ENCODE results near the gene TCTN1.
"Not testable (repeated sequence)": the region's sequence is repeated elsewhere in the genome, so short reads cannot be mapped to it uniquely, and the experiment has no call there.

The TCTN1 gene

DNA sequence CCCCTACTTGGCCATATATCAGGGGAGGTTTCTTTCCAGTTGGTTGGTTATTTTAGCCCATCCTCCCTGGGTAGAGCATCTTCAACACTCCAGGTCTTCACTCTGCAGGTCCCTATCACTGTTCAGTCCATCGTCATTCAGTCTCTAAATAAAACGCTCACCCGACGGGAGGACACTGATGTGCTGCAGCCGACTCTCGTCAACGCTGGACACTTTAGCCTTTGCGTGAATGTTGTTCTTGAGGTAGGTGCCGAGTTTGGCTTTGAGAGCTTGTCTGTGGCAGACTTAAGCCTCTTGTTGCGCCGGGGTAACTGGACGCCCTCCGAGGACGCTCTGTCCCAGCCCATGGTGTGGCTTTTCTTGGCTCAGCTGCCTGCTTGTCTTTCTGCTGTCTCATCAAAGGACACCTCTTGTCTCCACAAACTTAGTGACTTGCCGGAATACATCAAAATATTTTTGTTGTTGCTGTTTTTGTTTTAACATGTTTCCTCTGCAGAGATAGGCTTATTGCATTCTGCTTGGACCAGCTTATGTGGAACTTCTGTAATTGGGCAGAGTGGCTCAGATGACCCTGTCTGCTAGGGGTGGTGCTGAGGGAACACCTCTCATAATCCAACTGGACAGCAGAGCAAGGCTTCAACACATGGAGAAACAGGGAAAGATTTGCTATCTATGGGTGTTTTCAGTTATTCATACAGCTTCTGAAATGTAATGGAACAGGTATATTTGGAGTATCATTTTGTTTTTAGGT is 26.5 kb downstream of the TCTN1 start:
- DNase-seq, result no peak

DNA sequence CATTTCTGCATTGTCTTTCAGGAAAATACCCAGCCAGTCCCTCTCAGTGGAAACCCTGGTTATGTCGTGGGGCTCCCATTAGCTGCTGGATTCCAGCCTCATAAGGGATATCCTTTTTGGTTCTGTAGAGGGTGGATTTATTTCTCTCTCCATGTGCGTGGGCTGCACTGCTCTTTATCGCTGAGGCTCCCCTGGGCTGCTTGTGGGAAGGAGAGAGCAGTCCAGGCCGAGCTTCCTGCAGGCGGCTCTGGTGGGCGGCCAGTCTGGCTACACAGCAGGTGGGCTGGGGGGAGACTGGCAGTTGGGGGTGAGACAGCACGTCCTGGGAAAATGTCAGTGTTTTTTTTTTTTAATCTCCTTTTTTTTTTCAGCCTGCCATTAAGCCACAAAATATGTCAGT is 27.6 kb downstream of the TCTN1 start:
- no peak for DNase-seq

DNA sequence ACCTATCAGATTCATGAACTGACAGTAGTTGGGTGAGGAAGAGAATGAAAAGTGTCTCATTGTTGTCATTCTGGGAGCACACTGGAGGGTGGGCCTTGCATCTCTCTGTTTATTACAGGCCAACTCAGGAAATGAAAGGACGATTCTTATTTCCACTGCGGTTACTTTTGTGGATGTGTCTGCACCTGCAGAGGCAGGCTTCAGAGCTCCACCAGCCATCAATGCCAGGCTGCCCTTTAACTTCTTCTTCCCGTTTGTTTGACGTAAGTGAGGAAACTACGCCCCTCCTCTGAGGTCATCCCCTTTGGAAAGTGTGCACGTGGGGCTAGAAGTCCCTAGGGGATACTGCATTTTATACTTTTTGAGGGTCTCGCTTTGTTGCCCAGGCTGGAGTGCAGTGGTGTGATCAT is 33.7 kb downstream of the TCTN1 start:
- DNase-seq, result no peak

DNA sequence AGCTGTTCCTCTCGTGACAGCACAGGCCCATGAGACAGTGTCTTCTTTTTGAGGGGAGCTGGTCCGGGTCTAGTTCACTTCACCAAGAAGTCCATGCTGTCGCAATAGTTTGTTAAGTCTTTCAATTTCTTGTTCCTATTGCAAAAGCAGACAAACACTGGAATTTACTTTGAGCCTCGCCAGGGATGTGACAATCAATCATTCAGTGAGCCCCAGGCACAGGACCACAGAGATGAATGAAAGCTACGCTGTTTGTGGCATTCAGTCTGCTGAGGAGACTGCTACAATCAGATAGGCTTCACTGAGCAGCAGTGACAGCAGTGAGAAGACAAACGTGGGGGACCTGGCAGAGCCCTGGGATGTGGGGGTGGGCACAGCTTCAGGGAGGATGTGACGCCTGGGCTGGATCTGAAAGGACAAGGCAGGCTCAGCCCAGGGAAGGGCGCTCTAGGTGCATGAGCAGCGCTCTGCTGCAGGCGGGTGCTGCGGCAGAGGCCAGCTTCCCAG is 35.5 kb downstream of the TCTN1 start:
- no peak for DNase-seq

DNA sequence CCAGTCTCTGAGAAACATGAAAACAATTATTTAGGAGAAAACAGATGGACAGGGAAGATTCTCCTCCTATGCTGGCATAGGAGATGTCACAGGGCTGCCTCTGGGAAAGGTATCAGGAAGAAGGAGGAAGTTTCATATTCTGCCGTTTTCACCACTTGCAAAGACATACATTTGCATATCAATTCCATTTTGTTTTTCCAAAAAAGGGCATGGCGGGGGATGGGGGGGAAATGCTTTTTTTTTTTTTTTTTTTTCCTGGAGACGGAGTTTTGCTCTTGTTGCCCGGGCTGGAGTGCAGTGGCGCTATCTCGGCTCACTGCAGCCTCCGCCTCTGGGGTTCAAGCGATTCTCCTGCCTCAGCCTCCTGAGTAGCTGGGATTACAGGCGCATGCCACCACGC is 40.3 kb downstream of the TCTN1 start:
- DNase-seq, result not testable (repeated sequence)

DNA sequence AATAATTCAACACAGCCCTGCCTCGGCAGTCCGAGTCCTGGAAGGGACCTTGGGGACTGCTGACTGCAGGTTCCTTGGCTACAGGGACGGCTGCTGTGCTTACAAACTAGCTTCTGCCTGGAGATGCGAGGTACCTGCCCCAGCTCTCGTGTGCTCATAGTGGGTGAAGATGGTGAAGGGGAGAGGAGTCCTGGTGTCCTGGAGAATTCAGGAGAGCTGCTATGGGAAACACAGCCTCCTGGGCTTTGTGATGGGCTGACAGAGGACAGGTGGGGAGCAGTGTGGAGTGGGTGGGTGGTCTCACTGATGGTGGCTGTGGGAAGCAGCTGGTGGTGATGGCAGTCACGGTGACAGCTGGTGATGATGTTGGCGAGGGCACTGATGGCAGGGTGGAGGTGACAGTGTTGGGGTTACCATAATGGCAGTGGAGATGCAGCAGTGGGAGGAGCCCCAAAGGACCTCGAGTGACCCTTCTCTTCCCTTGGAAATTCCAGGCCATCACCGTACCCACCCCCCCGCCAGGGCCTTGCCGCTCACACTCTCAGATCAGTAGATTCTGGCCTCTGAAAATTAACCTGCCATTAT is 42.2 kb downstream of the TCTN1 start:
- no peak for DNase-seq

DNA sequence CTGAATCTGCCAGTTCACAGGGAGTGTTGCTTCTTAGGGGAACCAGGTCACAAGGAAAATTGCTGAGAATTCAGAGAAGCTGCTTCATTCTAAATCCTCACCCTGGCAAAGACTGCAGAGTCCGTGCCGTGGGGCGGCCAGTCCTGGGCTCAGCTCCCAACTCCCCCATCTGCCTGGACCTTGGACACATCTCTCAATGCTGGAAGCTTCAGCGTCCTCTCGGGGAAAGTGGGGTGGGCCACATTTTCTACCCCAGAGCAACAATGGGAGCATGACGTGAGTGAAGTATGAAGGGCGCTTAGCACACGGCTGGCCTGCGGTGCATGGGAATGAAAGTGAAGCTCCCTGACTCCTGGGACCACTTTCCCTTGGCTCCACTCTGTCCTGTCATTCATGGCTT is 43.8 kb downstream of the TCTN1 start:
- no peak for DNase-seq

DNA sequence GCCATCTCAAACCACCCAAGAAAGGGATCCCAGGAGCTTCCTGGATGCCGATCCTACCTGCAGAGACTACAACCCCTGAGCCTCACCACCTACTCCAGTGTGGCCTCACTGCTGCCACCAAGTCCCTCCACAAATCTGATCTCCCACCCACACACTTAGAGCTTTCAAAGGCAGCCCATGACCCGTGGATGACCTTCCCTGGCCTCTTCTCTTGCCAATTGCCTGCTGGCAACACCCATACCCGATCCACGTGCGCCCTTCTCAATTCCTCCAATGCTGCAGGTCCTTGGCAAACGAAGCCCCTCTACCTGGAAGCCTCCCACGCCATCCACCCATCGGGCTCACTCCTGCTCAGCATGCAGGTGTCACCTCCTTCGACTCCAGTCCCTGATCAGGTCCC is 44.3 kb downstream of the TCTN1 start:
- DNase-seq, result no peak

DNA sequence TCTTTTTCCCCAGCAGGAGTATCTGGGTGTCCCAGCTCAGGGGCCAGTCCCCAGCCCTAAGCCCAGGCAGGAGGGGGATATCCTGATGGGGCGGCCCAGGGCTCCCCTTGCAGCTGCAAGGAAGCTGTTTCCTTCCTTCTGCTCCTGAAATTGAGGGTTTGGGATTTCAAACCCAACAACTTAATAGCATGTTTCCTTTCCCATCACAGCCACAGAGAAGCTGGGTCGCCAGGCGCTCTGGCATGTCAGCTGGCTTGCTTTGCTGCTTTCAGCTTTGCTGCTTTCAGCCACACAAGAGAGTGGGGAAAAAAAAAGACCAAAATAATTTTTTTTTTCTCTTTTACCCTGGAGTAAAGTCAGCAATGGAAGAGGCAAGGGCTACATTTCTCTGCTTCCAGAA is 44.9 kb downstream of the TCTN1 start:
- DNase-seq, result no peak

DNA sequence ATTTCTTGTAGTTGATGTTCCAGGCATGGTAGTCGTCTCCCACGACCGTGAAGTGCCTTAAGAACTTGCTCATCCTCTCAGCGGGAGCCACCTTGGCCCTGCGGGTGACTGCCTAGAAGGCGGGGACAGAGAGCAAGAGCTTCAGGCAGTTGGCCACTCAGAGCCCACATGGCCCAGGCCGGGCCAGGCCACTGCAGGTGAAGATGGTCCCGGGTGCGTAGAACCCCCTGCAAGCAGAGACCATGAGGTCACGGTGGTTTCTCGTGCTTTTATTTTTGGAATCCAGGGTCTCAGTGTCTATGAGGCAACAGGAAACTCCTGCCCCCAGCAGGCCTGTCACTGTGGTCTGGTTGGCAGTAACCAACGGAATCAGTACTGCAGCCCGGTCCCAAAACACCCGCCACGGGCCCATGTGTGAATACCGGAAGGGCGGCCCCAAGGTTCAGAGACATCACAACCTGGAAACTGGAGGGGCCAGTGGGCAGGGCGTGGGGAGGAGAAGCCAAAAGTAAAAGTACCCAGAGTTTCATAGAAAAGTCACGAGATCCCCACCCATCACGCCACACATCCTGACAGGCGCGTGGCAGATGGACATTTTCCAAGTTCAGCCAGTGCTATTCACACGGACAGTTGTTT is 47.5 kb downstream of the TCTN1 start:
- peak; percentile 40 for DNase-seq

DNA sequence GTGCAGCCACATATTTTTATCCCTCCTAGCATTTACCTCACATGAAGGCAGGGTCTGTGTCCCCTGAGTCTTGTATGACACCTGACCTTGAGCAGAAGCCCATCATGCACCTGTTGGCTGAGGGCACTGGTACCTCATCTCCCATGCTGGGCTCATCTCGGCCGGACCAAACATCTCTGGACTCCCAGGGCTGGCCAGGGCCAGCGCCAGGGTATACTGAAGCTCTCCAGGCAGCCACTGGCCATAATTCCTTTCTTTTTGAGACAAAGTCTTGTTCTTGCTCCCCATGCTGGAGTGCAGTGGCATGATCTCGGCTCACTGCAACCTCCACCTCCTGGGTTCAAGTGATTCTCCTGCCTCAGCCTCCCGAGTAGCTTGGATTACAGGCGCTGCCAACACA is 53.0 kb downstream of the TCTN1 start:
- DNase-seq, result no peak

DNA sequence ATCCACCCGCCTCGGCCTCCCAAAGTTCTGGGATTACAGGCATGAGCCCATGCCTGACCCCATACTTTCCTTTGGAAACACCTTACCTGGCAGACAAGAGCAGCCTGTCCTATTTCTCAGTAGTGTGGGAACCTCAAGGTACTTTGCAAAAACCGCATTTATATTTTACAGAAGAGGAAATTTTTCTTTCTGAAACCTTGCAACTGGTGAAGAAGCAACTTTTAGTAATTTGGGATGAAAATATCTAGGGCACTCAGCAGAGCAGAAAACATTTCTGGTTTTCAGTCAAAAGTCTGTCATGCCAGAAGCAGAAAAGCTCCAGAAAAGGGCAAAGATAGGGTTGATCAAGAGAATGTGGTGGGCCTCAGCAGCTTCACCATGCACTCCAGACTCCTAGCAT is 53.7 kb downstream of the TCTN1 start:
- no peak for DNase-seq

DNA sequence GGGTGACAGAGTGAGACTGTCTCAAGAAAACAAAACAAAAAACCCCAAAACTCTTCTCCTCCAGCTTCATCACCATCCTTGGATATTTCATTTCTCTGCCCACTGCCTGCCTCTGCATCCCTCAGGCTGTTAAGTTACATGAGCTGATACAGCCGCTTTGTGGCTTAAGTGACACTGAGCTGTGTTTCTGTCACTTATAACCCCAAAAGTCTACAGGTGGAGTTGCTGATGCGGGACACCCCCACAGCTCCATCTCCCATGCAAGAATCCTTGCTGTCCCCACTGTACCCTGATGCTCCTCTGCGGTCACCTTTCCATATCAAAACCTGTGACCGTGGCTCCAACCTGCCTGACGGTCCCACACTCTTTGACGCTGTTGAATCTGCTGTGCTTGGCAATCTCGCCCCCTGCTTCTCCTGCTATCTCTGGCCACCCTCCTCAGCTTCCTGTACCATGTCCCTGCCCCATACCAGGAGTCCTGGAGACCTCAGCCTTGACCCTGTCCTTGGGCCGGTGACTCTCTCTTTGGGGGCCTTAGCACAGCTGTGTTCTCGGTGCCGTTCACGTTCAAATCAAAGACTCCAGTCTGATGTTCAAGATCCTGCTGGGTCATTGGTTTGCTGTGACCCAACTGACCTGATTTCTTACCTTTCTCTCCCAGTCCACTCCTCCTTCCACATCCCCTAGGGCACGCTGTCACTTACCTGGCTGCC is 54.7 kb downstream of the TCTN1 start:
- DNase-seq, result no peak

DNA sequence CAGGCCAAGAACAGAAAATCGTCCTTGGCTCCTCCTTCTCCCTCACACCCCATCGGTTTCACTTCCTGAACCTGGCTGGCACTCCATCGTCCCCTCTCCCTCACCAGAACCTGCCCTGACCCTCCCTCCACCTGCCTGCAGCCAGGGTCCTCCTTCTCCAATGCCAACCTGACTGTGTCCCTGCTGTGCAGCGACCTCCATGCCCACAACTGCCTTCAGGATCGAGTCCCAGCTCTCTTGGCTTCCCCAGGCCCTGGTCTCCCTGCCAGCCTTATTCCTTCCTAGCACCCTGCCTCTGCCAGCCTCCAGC is 55.2 kb downstream of the TCTN1 start:
- no peak for DNase-seq

DNA sequence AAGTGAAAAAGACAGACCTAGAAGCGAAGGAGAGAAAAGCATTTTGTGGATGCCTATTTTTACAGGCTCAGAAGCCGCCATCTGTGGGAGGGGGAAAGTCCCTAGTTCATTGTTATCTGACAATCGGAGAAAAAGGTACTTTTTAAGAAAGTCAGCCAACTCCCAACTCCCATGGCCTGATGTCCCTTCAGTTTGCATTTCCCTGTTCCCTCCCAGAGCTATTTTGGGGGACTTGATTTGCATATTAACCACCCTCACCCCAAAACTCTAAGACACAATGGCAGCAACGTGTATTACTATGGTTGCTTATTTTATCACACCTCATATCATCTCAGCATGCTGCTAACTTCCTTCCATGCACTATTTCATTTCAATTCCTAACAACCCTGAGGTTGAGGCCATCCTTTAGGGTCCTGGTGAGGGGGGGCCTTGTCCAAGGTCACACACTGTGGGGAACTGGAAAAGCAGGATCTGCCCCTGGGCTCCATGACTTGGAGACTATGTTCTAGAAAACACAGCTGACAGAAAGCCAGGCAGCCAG is 56.3 kb downstream of the TCTN1 start:
- DNase-seq, result peak; percentile 51

DNA sequence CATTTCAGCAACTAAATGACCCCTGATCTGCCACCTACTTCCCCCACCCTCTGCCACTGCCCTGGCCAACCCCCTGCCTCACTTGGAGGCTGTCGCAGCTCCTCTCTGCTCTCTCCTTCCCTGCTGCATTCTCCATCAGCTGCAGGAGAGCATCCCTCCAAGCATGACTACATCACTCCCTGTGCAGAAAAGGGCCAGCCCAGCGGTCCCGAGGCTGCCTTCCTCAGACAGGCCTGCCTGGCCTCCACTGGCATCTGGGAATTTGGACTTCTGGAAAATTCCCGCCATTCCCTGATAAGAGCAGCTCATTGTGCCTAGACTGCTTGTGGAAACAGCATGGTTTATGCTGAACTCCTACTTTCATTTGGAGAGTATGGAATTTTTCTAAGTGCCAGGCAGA is 62.2 kb downstream of the TCTN1 start:
- no peak for DNase-seq

DNA sequence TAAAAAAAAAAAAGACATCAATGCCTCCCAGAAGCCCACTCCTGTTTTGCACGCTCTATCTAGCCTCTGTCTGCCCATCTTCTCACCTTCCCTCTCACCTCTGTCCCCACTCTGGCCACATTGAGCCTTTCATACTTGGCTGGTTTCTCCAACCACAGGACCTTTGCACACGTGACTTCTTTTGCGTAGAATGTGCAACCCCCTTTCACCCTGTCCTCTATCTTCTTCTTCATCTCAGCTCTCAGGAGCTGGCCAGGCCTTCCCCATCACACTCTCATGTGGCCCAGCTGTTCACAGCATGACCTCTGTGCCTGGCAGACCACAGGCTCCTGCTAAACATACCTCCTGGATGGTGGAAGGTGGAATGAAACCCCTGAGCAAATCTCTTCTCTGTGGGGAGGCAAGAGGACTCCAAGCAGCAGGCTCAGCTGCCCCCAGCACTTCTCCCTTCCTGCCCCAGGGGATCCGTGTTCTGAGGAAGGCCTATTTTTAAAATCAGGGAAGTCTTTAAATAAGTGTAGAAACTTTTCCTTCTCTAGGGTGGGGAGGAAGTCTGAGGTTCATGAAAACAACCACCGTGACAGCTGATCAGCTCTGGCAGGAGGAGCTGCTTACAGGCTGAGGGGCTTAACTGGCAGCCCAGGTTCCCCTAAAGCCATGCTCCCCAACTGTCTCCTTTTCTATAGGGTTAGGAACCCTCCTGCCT is 63.4 kb downstream of the TCTN1 start:
- no peak for DNase-seq

DNA sequence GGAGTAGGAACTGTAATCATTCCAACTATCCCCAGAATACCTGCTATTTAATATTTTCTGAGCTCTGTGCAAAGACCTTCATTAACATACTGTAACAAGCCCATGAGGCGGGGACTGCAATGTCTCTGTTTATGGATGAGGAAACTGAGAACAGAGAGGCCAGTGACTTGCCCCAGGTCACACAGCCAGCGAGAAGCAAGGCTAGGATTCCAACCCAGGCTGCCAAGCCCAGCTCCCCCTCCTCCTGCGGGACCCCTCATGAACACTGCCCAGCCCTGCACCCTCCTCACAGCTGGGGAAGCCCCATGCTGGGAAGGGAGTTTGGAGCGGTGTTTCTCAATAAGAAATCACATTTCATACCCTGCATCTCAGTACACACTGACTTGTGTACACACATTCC is 64.1 kb downstream of the TCTN1 start:
- no peak for DNase-seq

DNA sequence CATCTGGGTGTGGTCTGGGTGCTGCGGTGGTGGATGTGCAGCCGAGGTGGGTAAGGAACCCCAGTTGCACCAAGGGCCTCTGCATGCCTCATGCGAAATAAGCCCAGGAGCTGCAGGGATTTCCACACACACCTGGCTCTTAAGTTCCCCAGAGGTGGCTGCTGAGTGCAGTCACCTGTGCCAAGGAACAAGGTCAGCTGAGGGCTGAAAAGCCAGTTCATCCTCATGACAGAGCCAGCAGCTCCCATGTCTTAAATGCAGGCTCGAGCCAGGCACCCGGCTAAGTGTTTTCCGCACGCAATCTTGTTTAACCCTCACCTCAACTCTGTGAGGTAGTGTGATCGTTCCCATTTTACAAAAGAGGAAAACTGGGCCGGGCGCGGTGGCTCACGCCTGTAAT is 65.3 kb downstream of the TCTN1 start:
- no peak for DNase-seq

DNA sequence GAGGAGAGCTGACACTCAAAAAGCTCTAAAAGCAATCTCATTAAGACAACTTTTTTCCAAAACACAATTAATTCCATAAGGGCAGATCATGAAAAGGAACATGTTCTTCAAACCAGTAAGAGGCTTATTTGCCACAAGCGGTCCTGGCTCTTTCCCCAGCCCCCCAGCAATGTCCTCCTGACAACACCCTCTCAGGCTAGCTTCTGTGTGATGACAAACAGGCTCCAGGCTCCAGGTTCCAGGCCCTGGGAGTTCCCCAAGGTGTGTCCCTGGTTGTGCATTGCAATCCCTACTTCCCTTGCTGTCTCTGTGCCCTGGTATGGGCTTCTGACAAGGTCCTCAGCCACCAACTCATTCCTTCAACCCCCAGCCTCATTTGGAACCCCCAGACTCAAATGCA is 66.1 kb downstream of the TCTN1 start:
- DNase-seq, result no peak

DNA sequence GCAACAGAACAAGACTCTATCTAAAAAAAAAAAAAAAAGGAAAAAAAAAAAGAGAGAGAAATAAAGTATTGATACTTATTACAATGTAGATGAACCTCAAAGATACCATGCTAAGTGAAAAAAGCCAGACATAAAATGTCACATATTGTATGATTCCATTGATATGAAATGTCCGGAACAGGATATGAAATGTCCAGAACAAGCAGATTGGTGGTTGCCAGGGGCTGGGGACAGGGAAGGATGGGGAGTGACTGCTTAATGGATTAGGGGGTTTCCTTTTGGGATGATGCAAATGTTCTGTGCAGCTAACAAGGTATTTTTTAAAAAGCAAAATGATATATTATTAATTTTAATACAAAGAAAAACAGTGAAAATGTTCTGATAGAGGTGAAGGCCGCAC is 70.0 kb downstream of the TCTN1 start:
- DNase-seq, result no peak

DNA sequence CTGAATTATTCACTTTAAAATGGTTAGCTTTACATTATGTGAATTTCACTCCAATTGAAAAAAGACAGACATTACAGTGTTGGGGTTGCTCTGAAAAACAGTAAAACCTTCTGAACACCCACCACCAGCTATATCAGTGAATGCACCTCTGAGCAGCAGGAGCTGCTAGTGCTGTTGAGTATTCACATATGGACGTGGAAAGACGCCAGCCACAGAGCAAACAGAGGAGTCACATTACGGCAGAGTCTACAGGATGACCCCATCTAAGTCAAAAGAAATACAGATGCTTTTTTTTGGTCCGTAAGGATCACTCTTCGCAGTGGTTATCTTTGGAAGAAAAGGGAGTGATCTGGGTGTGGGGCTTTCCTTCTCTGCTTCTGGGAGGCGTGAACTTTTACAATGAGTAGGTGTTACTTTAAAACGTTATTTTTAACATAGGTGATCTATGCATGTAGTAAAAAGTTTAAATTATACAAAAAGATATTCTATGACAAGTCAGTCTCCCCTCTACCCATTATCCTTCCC is 70.4 kb downstream of the TCTN1 start:
- no peak for DNase-seq
